GM18526 (cell line): ENCODE data around the gene IRF2BPL.

Experiments used
- POLR2A ChIP-seq: IDR thresholded peaks from 3 replicates; pipeline ENCODE4 v1.6.1; 2011; ENCODE audit not compliant: insufficient read length; ENCODE audit errors: extremely low read depth

Gene IRF2BPL

GRCh38 chr14:77009014-77009413 lies 19.5 kb downstream of the IRF2BPL start:
- TF ChIP-seq POLR2A = no peak

- no peak for TF ChIP-seq POLR2A
These were observed 20.0 kb downstream of the IRF2BPL start for GRCh38 chr14:77008541-77008940.

- no peak for TF ChIP-seq POLR2A
These were observed 20.5 kb downstream of the IRF2BPL start for GRCh38 chr14:77007975-77008421.

GRCh38 chr14:77007183-77007974 lies 21.1 kb downstream of the IRF2BPL start:
- TF ChIP-seq POLR2A = no peak

GRCh38 chr14:77006132-77006531 lies 22.4 kb downstream of the IRF2BPL start:
- no peak for TF ChIP-seq POLR2A

GRCh38 chr14:77005559-77005958 lies 22.9 kb downstream of the IRF2BPL start:
- TF ChIP-seq POLR2A = no peak

- no peak for TF ChIP-seq POLR2A
These were observed 23.6 kb downstream of the IRF2BPL start for GRCh38 chr14:77004711-77005460.

GRCh38 chr14:77003960-77004710 lies 24.4 kb downstream of the IRF2BPL start:
- TF ChIP-seq POLR2A = no peak

GRCh38 chr14:77002889-77003288 lies 25.6 kb downstream of the IRF2BPL start:
- no peak for TF ChIP-seq POLR2A

GRCh38 chr14:77002335-77002734 lies 26.2 kb downstream of the IRF2BPL start:
- TF ChIP-seq POLR2A = no peak

GRCh38 chr14:77000340-77001270 lies 27.9 kb downstream of the IRF2BPL start:
- no peak for TF ChIP-seq POLR2A

GRCh38 chr14:76998910-76999309 lies 29.6 kb downstream of the IRF2BPL start:
- TF ChIP-seq POLR2A = no peak

GRCh38 chr14:76997257-76997970 lies 31.1 kb downstream of the IRF2BPL start:
- no peak for TF ChIP-seq POLR2A
